Neural cell (in vitro differentiated cells): ENCODE measurements around the gene CTPS2.

Source experiments
- EP300 ChIP-seq: fragments of 450-650 bp; conservative IDR thresholded peaks from 2 replicates; pipeline ENCODE4 v1.6.1; 2014; ENCODE audit warnings: antibody characterized with exemption, mild to moderate bottlenecking, moderate library complexity; ENCODE audit not compliant: poor library complexity, severe bottlenecking
- EZH2 ChIP-seq: fragments of 200-600, 300-800 bp; shearing (Covaris generic), sonication (generic); IDR thresholded peaks from 2 replicates; pipeline ENCODE4 v1.6.1; 2014; ENCODE audit warnings: antibody characterized with exemption, low read length, borderline replicate concordance, mild to moderate bottlenecking; ENCODE audit not compliant: insufficient read depth, poor library complexity, severe bottlenecking
- POLR2AphosphoS5 ChIP-seq: IDR thresholded peaks from 2 replicates; pipeline ENCODE4 v1.6.1; 2012
- RAD21 ChIP-seq: fragments of 450-650 bp; conservative IDR thresholded peaks from 2 replicates; pipeline ENCODE4 v1.6.1; 2014; ENCODE audit warnings: antibody characterized with exemption, mild to moderate bottlenecking, moderate library complexity
- SMC3 ChIP-seq: fragments of 450-650 bp; conservative IDR thresholded peaks from 2 replicates; pipeline ENCODE4 v1.6.1; 2014; ENCODE audit warnings: antibody characterized with exemption, mild to moderate bottlenecking, moderate library complexity; ENCODE audit not compliant: poor library complexity
- TAF1 ChIP-seq: IDR thresholded peaks from 2 replicates; pipeline ENCODE4 v1.6.1; 2012; ENCODE audit warnings: low read depth
- TF ChIP-seq, protein P1 (sequence below): fragments of 450-650 bp; IDR thresholded peaks from 2 replicates; pipeline ENCODE4 v1.5.1; 2014; ENCODE audit warnings: antibody characterized with exemption, mild to moderate bottlenecking, moderate library complexity; ENCODE audit not compliant: poor library complexity, severe bottlenecking
- TF ChIP-seq, protein P2 (sequence below): IDR thresholded peaks from 2 replicates; pipeline ENCODE4 v1.6.1; 2012; ENCODE audit warnings: borderline replicate concordance

DNA sequence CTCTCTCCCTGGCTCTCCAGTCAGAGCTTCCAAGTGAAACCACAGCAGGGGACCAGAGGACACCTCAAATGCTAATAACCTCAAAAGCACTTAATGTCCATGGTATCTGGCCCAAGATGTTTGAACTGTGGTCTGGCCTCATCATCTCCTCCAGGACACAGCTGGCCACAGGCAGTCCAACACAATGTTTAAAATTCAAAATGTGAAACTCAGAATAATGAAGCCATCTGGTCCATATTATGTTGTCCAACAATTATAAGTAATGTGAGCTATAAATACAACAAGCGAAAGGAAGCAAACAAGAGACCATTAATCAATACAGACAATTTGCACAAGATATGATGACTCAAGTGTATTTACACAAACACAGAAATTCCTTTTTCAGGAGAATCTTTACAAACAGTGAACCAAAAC lies 153.3 kb downstream of the CTPS2 start:
- TF ChIP-seq, protein P1, sequence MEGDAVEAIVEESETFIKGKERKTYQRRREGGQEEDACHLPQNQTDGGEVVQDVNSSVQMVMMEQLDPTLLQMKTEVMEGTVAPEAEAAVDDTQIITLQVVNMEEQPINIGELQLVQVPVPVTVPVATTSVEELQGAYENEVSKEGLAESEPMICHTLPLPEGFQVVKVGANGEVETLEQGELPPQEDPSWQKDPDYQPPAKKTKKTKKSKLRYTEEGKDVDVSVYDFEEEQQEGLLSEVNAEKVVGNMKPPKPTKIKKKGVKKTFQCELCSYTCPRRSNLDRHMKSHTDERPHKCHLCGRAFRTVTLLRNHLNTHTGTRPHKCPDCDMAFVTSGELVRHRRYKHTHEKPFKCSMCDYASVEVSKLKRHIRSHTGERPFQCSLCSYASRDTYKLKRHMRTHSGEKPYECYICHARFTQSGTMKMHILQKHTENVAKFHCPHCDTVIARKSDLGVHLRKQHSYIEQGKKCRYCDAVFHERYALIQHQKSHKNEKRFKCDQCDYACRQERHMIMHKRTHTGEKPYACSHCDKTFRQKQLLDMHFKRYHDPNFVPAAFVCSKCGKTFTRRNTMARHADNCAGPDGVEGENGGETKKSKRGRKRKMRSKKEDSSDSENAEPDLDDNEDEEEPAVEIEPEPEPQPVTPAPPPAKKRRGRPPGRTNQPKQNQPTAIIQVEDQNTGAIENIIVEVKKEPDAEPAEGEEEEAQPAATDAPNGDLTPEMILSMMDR, result no peak
- TF ChIP-seq EP300 (no peak), TAF1 (no peak), SMC3 (no peak), RAD21 (no peak), POLR2AphosphoS5 (no peak), EZH2 (no peak)
- TF ChIP-seq, protein P2, sequence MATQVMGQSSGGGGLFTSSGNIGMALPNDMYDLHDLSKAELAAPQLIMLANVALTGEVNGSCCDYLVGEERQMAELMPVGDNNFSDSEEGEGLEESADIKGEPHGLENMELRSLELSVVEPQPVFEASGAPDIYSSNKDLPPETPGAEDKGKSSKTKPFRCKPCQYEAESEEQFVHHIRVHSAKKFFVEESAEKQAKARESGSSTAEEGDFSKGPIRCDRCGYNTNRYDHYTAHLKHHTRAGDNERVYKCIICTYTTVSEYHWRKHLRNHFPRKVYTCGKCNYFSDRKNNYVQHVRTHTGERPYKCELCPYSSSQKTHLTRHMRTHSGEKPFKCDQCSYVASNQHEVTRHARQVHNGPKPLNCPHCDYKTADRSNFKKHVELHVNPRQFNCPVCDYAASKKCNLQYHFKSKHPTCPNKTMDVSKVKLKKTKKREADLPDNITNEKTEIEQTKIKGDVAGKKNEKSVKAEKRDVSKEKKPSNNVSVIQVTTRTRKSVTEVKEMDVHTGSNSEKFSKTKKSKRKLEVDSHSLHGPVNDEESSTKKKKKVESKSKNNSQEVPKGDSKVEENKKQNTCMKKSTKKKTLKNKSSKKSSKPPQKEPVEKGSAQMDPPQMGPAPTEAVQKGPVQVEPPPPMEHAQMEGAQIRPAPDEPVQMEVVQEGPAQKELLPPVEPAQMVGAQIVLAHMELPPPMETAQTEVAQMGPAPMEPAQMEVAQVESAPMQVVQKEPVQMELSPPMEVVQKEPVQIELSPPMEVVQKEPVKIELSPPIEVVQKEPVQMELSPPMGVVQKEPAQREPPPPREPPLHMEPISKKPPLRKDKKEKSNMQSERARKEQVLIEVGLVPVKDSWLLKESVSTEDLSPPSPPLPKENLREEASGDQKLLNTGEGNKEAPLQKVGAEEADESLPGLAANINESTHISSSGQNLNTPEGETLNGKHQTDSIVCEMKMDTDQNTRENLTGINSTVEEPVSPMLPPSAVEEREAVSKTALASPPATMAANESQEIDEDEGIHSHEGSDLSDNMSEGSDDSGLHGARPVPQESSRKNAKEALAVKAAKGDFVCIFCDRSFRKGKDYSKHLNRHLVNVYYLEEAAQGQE, result no peak
